Amniotic stem cell (primary cell): ENCODE measurements around the gene PRDM16.
A peak's percentile ranks its signal among the peaks of the same experiment; 100 is the strongest.

Experiments
- DNase-seq: peaks from one replicate; lab custom pipeline; 2025; lab: John Stamatoyannopoulos, UW

The PRDM16 gene

GRCh38 chr1:3304246-3304645, 235.2 kb downstream of the PRDM16 start:
- no peak for DNase-seq

- no peak for DNase-seq
These were observed 235.7 kb downstream of the PRDM16 start for GRCh38 chr1:3304692-3305091.

- no peak for DNase-seq
These were observed 236.2 kb downstream of the PRDM16 start for GRCh38 chr1:3305156-3305555.

GRCh38 chr1:3306583-3307291, 237.7 kb downstream of the PRDM16 start:
- no peak for DNase-seq

GRCh38 chr1:3307359-3307758, 238.4 kb downstream of the PRDM16 start:
- DNase-seq, result no peak

- DNase-seq, result no peak
These were observed 239.1 kb downstream of the PRDM16 start for GRCh38 chr1:3308053-3308452.

GRCh38 chr1:3310718-3311400, 241.9 kb downstream of the PRDM16 start:
- DNase-seq, result no peak

GRCh38 chr1:3311711-3312110, 242.7 kb downstream of the PRDM16 start:
- DNase-seq, result no peak

GRCh38 chr1:3312310-3312897, 243.4 kb downstream of the PRDM16 start:
- no peak for DNase-seq

GRCh38 chr1:3312898-3313575, 244.0 kb downstream of the PRDM16 start:
- peak; percentile 97 for DNase-seq

- peak; percentile 19 for DNase-seq
These were observed 244.6 kb downstream of the PRDM16 start for GRCh38 chr1:3313576-3313950.

- no peak for DNase-seq
These were observed 245.7 kb downstream of the PRDM16 start for GRCh38 chr1:3314491-3315381.

GRCh38 chr1:3315399-3316339, 246.7 kb downstream of the PRDM16 start:
- DNase-seq, result no peak

- DNase-seq, result no peak
These were observed 247.4 kb downstream of the PRDM16 start for GRCh38 chr1:3316340-3316943.

GRCh38 chr1:3317456-3317855, 248.5 kb downstream of the PRDM16 start:
- DNase-seq, result no peak

GRCh38 chr1:3318329-3318728, 249.3 kb downstream of the PRDM16 start:
- no peak for DNase-seq

- DNase-seq, result no peak
These were observed 250.9 kb downstream of the PRDM16 start for GRCh38 chr1:3319874-3320245.

GRCh38 chr1:3320246-3321152, 251.5 kb downstream of the PRDM16 start:
- no peak for DNase-seq
